SJSA1 (cell line): ENCODE results near the gene EFNB3. TPM values are rescaled to one million over a fixed set of nuclear protein-coding genes. Genes with fewer than 3 reads are reported as not detected.

Experiments
- DNase-seq, 2 experiments: peaks; one replicate each; pipeline ENCODE4 v3.0.0-alpha.2; 2015 to 2020; ENCODE audit warnings: low spot score in 2 of 2, low read depth in 1 of 2
- H3K27ac ChIP-seq: fragments of 250-450 bp; sonication (Bioruptor Pico); 2 replicates; pipeline ENCODE4 v1.5.1; 2020; ENCODE audit warnings: mild to moderate bottlenecking, moderate library complexity
- H3K27me3 ChIP-seq: fragments of 250-450 bp; sonication (Bioruptor Pico); replicated peaks from 2 replicates; pipeline ENCODE4 v1.5.1; 2020; ENCODE audit warnings: mild to moderate bottlenecking, moderate library complexity
- H3K36me3 ChIP-seq: fragments of 250-450 bp; sonication (Bioruptor Pico); 2 replicates; pipeline ENCODE4 v1.5.1; 2020; ENCODE audit warnings: mild to moderate bottlenecking
- H3K4me1 ChIP-seq: fragments of 250-450 bp; sonication (Bioruptor Pico); replicated peaks from 2 replicates; pipeline ENCODE4 v1.6.1; 2021; ENCODE audit warnings: mild to moderate bottlenecking
- H3K4me3 ChIP-seq: fragments of 250-450 bp; sonication (Bioruptor Pico); 2 replicates; pipeline ENCODE4 v1.5.1; 2020; ENCODE audit warnings: mild to moderate bottlenecking
- H3K9me3 ChIP-seq: fragments of 250-450 bp; sonication (Bioruptor Pico); replicated peaks from 2 replicates; pipeline ENCODE4 v1.5.1; 2020; ENCODE audit warnings: mild to moderate bottlenecking
- total RNA-seq: library from RNA; depleted of rRNA; stranded (reverse); fragments of >200 nt; shearing (Covaris generic); gene quantifications from 2 replicates; pipeline ENCODE4 v1.2.3, GENCODE V29; 2014

Gene EFNB3
- total RNA-seq, 1 experiment from 2014 or later: not detected

DNA sequence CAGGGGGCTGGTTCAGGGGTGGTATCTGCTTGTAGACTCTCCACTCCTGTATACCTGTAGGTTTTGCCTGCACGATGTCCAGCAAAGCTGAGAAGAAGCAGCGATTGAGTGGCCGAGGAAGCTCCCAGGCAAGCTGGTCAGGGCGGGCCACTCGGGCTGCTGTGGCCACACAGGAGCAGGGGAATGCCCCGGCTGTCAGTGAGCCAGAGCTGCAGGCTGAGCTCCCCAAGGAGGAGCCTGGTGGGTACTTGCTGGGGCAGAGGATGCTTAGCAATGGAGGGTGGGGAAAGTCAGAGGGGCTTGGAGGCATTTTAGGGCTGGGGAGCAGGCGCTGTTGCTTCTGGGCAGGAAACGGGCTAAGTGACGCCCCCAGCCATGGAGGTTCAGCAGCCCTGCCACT is 14.7 kb downstream of the EFNB3 start:
- Histone ChIP-seq H3K9me3 (no peaks in the 10 kb centered on the region), H3K27me3 (peaks cover 31% of the 10 kb centered on the region), H3K27ac (no peak overlapping the region), H3K4me3 (no peak overlapping the region), H3K36me3 (no peaks in the 10 kb centered on the region), H3K4me1 (peaks cover 11% of the 10 kb centered on the region)
- DNase-seq: no peak

DNA sequence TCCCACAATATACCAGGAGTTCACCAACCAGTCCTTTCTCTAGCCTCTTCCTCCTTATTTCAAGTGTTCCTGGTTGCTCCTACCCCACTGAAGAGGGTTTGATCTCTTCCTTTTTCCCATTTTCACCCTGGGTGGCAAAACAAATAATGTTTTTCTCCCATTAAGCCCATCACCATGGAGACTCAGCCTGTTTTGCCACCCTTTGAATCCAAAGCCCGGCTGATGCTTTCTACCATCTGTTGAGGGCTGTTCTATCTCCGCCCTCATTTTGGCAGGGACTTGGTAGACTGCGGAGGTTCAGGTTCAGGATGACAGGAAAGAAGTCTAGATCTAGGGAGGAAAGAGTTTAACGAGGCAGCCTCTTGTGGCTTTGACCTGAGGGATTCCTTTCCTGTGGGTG is 15.1 kb downstream of the EFNB3 start:
- Histone ChIP-seq H3K4me1 (peaks cover 11% of the 10 kb centered on the region), H3K27me3 (peaks cover 34% of the 10 kb centered on the region), H3K27ac (no peak overlapping the region), H3K36me3 (no peaks in the 10 kb centered on the region), H3K9me3 (no peaks in the 10 kb centered on the region), H3K4me3 (no peak overlapping the region)
- DNase-seq: no peak

- no peak for DNase-seq
- H3K4me3 ChIP-seq: no peak overlapping the region
- no peaks in the 10 kb centered on the region for H3K36me3 ChIP-seq
- no peak overlapping the region for H3K27ac ChIP-seq
- H3K9me3 ChIP-seq: no peaks in the 10 kb centered on the region
- peaks cover 34% of the 10 kb centered on the region for H3K27me3 ChIP-seq
- H3K4me1 ChIP-seq: peaks cover 8% of the 10 kb centered on the region
Observed at GRCh38 chr17:7721612-7722011, 16.6 kb downstream of the EFNB3 start.

DNA sequence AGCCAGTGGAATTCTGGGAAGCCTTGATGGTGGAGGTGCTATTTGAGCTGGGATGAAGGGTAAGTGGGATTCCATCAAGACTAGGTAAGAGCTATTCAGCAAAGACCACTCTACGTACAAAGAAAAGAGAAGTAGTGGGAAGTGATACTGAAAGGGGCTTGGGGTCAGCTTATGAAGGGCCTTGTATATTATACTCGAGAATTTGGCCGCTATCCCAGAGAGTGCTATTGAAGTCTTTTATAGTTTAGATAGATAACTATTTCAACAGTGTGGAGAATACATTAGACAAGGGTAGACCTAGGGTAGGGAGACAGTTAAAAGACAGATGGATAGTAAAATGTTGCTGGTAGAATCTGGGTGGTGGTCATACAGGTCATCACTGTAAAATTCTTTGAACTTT is 22.9 kb downstream of the EFNB3 start:
- Histone ChIP-seq H3K4me3 (no peak overlapping the region), H3K4me1 (no peaks in the 10 kb centered on the region), H3K9me3 (no peaks in the 10 kb centered on the region), H3K36me3 (no peaks in the 10 kb centered on the region), H3K27me3 (peaks cover 14% of the 10 kb centered on the region), H3K27ac (no peak overlapping the region)
- DNase-seq: no peak

DNA sequence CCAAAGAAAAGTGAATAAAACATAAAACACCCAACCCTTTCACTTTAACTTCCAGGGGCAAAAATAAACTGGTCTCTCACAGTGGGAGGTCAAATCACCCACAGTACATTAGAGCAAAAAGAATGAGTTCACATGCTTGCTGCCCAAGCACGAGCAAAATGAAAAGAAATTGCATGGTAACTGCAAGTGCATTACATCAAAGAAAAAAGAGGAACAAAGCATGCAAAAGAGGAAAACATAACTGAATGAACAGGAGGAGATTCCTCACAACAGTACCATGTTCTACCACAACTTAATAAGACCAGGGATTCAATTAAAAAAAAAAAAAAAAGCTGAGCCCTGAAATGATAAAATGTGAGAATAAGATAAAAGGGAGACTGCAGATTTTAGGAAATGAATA is 24.8 kb downstream of the EFNB3 start:
- H3K4me3 ChIP-seq: no peak overlapping the region
- H3K27ac ChIP-seq: no peak overlapping the region
- H3K27me3 ChIP-seq: peaks cover 22% of the 10 kb centered on the region
- no peaks in the 10 kb centered on the region for H3K36me3 ChIP-seq
- no peaks in the 10 kb centered on the region for H3K4me1 ChIP-seq
- no peaks in the 10 kb centered on the region for H3K9me3 ChIP-seq
- no peak for DNase-seq

DNA sequence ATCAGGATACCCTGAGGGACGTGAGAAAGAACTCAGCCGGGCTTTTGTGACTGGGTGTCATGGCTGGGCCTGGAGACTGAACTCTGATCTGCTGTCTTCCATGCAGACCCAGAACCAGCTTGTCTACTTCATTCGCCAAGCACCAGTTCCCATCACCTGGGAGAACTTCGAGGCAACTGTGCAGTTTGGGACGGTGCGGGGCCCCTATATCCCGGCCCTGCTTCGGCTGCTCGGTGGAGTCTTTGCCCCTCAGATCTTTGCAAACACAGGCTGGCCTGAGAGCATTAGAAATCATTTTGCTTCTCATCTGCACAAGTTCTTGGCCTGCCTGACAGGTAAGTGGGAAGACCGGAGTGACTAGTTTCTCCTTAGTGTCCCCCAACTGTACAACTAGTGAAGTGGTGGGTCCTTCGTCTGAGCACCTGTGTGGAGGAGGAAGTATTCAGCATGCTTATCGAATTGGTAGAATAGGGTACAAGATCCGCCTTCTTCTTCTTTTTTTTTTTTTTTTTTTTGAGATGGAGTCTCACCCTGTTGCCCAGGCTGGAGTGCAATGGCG is 28.1 kb downstream of the EFNB3 start:
- no peaks in the 10 kb centered on the region for H3K36me3 ChIP-seq
- no peaks in the 10 kb centered on the region for H3K4me1 ChIP-seq
- H3K4me3 ChIP-seq: no peak overlapping the region
- no peak for DNase-seq
- H3K9me3 ChIP-seq: no peaks in the 10 kb centered on the region
- H3K27me3 ChIP-seq: peaks cover 41% of the 10 kb centered on the region
- H3K27ac ChIP-seq: no peak overlapping the region

DNA sequence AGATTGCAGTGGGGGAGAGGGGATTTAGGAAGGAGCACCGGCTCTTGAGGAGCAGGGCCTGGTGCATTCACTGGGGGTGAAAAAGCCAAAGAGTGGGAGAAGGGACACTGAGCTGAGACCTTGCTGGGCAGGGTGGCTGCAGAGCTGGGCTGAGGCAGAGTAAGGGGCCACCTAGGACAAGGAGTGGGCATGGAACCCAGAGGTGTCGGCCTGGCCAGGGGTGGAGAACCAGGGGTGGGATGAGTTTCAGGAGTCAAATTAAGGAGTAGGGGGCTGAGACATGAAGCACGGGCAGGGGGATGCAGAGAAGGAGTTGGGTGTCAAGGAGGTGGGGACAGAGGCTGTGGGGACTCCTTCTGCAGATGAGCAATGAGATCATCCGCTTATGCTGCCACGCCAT is 32.6 kb downstream of the EFNB3 start:
- peaks cover 45% of the 10 kb centered on the region for H3K27me3 ChIP-seq
- H3K4me3 ChIP-seq: no peak overlapping the region
- DNase-seq: no peak
- H3K4me1 ChIP-seq: no peaks in the 10 kb centered on the region
- no peak overlapping the region for H3K27ac ChIP-seq
- H3K9me3 ChIP-seq: no peaks in the 10 kb centered on the region
- no peaks in the 10 kb centered on the region for H3K36me3 ChIP-seq

DNA sequence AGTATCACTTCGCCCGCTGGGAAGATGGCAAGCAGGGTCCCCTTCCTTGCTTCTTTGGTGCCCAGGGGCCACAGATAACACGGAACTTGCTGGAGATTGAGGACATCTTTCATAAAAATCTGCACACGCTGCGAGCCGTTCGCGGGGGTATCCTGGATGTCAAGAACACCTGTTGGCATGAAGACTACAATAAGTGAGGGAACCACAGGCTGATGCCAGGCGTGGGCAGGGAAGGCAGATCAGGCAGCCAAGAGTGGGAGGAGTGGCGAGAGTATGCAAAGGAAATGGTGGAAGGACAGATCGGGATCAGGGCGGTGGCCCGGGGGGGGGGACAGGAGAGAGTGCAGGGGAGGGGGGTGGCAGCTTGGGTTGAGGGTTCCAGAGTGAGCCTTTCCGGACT is 34.7 kb downstream of the EFNB3 start:
- Histone ChIP-seq H3K36me3 (no peaks in the 10 kb centered on the region), H3K9me3 (no peaks in the 10 kb centered on the region), H3K27ac (no peak overlapping the region), H3K4me3 (no peak overlapping the region), H3K27me3 (peaks cover 36% of the 10 kb centered on the region), H3K4me1 (no peaks in the 10 kb centered on the region)
- no peak for DNase-seq

DNA sequence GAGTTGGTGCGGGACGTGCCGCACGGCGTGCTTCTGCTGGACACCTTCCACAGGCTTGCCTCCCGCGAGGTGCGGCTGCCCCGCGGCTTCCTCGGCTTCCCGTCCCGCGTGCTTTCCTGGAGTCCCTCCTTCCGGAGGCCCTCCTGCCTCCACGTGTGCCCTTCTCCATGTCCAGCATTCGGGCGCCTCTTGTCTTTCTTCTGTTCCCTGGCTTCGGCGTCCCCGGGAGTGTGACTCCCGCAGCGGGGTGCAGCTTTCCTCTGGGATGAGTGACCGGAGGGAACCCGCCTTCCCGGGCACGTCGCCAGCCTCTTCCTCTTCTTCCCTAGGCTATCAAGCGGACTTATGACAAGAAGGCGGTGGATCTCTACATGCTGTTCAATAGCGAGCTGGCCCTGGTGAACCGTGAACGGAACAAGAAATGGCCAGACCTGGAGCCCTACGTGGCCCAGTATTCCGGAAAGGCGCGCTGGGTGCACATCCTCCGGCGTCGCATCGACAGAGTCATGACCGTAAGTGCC is 35.5 kb downstream of the EFNB3 start:
- H3K36me3 ChIP-seq: no peaks in the 10 kb centered on the region
- no peaks in the 10 kb centered on the region for H3K9me3 ChIP-seq
- no peak for DNase-seq

DNA sequence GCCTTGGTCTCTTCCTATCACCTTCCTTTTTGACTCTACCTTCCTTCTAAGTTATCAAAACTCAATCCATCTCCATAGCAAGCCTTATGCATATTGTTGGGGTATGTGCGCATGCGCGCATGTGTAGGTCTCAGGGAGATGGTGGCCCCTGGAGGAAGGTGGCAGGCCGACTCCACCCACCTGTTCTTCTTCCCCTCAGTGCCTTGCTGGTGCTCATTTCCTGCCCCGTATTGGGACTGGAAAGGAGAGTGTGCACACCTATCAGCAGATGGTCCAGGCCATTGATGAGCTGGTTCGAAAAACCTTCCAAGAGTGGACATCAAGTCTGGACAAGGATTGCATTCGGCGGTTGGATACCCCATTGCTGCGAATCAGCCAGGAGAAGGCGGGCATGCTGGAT is 37.7 kb downstream of the EFNB3 start:
- Histone ChIP-seq H3K9me3 (no peaks in the 10 kb centered on the region), H3K36me3 (no peaks in the 10 kb centered on the region), H3K4me1 (peaks cover 25% of the 10 kb centered on the region), H3K27me3 (peaks cover 16% of the 10 kb centered on the region), H3K4me3 (no peak overlapping the region), H3K27ac (no peak overlapping the region)
- DNase-seq: no peak

More for the DNA sequence above, 35.5 kb downstream of the EFNB3 start:
- H3K27me3 ChIP-seq: peaks cover 33% of the 10 kb centered on the region
- H3K27ac ChIP-seq: no peak overlapping the region
- peaks cover 5% of the 10 kb centered on the region for H3K4me1 ChIP-seq
- no peak overlapping the region for H3K4me3 ChIP-seq

GRCh38 chr17:7744416-7744815 is 39.4 kb downstream of the EFNB3 start:
- H3K4me3 ChIP-seq: no peak overlapping the region
- H3K9me3 ChIP-seq: no peaks in the 10 kb centered on the region; the same call in 1 of the 2 replicates
- H3K27ac ChIP-seq: no peak overlapping the region
- H3K4me1 ChIP-seq: peaks cover 31% of the 10 kb centered on the region
- DNase-seq: no peak
- H3K27me3 ChIP-seq: 0 out of 2 replicates have a peak, but pooled peaks cover 8% of the 10 kb centered on the region
- H3K36me3 ChIP-seq: no peaks in the 10 kb centered on the region

GRCh38 chr17:7745748-7746470 is 40.9 kb downstream of the EFNB3 start:
- no peaks in the 10 kb centered on the region for H3K27me3 ChIP-seq
- peak; percentile 81 to 88 for DNase-seq
- H3K4me3 ChIP-seq: no peak overlapping the region
- H3K9me3 ChIP-seq: peaks cover 2% of the 10 kb centered on the region; the same call in 1 of the 2 replicates
- H3K27ac ChIP-seq: peak overlapping the region; percentile 33; the same call in 1 of the 2 replicates
- no peaks in the 10 kb centered on the region for H3K36me3 ChIP-seq
- H3K4me1 ChIP-seq: peaks cover 37% of the 10 kb centered on the region

DNA sequence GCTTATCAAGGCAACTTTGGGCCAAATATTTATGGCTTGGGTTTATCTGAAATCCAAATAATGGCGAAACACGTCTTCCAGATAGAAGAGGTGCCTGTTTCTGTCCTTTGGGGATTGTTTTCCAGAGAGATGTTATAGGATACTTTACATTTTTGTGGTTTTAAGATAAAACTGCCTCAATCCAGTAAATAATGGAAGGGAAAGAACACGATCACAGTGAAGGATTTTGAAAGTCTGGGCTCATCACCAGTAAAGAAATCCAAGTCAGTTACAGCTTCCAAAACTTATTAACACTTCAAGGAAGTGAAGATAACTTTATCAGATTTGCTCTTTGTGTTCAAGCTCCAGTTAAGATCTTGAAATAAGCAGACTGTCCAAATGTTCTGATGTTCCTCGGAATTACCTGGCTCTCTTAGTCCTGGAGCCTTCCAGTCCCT is 42.7 kb downstream of the EFNB3 start:
- peak overlapping the region; percentile 51 for H3K27ac ChIP-seq
- no peaks in the 10 kb centered on the region for H3K27me3 ChIP-seq
- H3K9me3 ChIP-seq: peaks cover 2% of the 10 kb centered on the region; the same call in 1 of the 2 replicates
- peak in 1 of 2 experiments; percentile 51 for DNase-seq
- no peaks in the 10 kb centered on the region for H3K36me3 ChIP-seq
- H3K4me1 ChIP-seq: peaks cover 46% of the 10 kb centered on the region
- no peak overlapping the region for H3K4me3 ChIP-seq

DNA sequence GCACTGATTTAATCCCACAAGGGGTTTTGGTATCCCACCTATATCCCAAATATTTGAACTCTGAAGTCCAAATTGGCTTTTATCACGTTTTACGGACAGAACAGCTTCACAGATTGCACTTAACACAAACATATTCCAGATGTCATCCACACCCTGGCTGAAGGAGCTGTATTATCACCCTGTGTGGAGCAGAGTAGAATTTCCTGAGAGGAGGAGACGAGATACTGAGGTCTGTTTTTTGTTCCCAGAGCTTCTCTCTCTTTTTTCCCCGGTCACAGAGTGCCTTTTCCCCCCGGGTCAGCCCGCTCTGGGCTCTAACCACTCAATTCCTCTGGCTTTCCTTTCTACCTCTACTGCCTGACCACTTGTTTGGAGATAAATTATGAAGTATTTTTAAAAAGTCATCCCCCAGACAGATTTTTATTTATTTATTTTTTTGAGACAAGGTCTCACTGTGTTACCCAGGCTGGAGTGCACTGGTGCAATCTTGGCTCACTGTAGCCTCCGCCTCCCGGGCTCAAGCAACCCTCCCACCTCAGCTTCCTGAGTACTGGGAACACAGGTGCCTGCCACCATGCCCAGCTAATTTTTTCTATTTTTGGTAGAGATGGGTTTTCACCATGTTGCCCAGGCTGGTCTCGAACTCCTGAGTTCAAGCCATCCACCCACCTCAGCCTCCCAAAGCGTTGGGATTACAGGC is 43.2 kb downstream of the EFNB3 start:
- H3K9me3 ChIP-seq: peaks cover 2% of the 10 kb centered on the region; the same call in 1 of the 2 replicates
- H3K4me1 ChIP-seq: peaks cover 46% of the 10 kb centered on the region
- no peak overlapping the region for H3K4me3 ChIP-seq
- H3K27me3 ChIP-seq: no peaks in the 10 kb centered on the region
- no peak for DNase-seq
- H3K36me3 ChIP-seq: no peaks in the 10 kb centered on the region
- H3K27ac ChIP-seq: peak overlapping the region; percentile 51
